HG02840 (cell line): ENCODE results near the gene CORO2A.

Source experiments
- ATAC-seq: cut with Tn5 transposase; IDR thresholded peaks from one replicate; pipeline ENCODE4 v1.9.1; 2021; ENCODE audit warnings: mild to moderate bottlenecking, moderate library complexity, moderate number of reproducible peaks; ENCODE audit not compliant: unreplicated experiment, low FRiP score

Gene CORO2A

GRCh38 chr9:98192503-98193335 lies at the start of gene CORO2A:
TSS of gene CORO2A (minus strand) at chr9:98192637. CDS start at chr9:98157660, 34,977 bp downstream.
- ATAC-seq: no peak

- ATAC-seq: no peak
These were observed 49.2 kb upstream of the CORO2A start for GRCh38 chr9:98241357-98242300.

- no peak for ATAC-seq
These were observed 48.0 kb upstream of the CORO2A start for GRCh38 chr9:98240475-98240874.

- no peak for ATAC-seq
These were observed 44.6 kb upstream of the CORO2A start for GRCh38 chr9:98236901-98237487.

- no peak for ATAC-seq
These were observed 42.7 kb upstream of the CORO2A start for GRCh38 chr9:98235126-98235525.

- ATAC-seq: no peak
These were observed 41.9 kb upstream of the CORO2A start for GRCh38 chr9:98234245-98234825.

- ATAC-seq: no peak
These were observed 40.5 kb upstream of the CORO2A start for GRCh38 chr9:98232926-98233325.

- no peak for ATAC-seq
These were observed 39.5 kb upstream of the CORO2A start for GRCh38 chr9:98231770-98232478.

GRCh38 chr9:98230789-98231188 lies 38.4 kb upstream of the CORO2A start:
- no peak for ATAC-seq

GRCh38 chr9:98230304-98230703 lies 37.9 kb upstream of the CORO2A start:
- ATAC-seq: no peak

- ATAC-seq: no peak
These were observed 37.2 kb upstream of the CORO2A start for GRCh38 chr9:98229620-98230019.

GRCh38 chr9:98229090-98229395 lies 36.6 kb upstream of the CORO2A start:
- no peak for ATAC-seq

- ATAC-seq: no peak
These were observed 36.1 kb upstream of the CORO2A start for GRCh38 chr9:98228392-98229089.

- no peak for ATAC-seq
These were observed 35.4 kb upstream of the CORO2A start for GRCh38 chr9:98227883-98228282.

GRCh38 chr9:98226957-98227356 lies 34.5 kb upstream of the CORO2A start:
- ATAC-seq: no peak

GRCh38 chr9:98226516-98226915 lies 34.1 kb upstream of the CORO2A start:
- ATAC-seq: no peak

- ATAC-seq: no peak
These were observed 32.6 kb upstream of the CORO2A start for GRCh38 chr9:98225015-98225442.

- ATAC-seq: no peak
These were observed 30.7 kb upstream of the CORO2A start for GRCh38 chr9:98222885-98223691.

- no peak for ATAC-seq
These were observed 28.5 kb upstream of the CORO2A start for GRCh38 chr9:98220911-98221310.
